H9 (cell line): Measurements from ENCODE around the gene ENOX1. TPM values are rescaled to one million over a fixed set of nuclear protein-coding genes. Genes with fewer than 3 reads are reported as not detected.
"Not testable (repeated sequence)": the region's sequence is repeated elsewhere in the genome, so short reads cannot be mapped to it uniquely, and the experiment has no call there.

Experiments used
- DNase-seq: peaks from one replicate; pipeline ENCODE4 v3.0.0-alpha.2; 2017
- H2AFZ ChIP-seq: one replicate; pipeline ENCODE4 v1.6.1; 2013; ENCODE audit warnings: mild to moderate bottlenecking, low read length, control low read depth, moderate library complexity
- H2AK5ac ChIP-seq: 2 replicates; pipeline ENCODE4 v1.6.1; 2013; ENCODE audit warnings: low read length, control low read depth, mixed read lengths; ENCODE audit not compliant: insufficient read length
- H2BK120ac ChIP-seq: one replicate; pipeline ENCODE4 v1.6.1; 2013; ENCODE audit warnings: low read depth, mild to moderate bottlenecking, low read length, control low read depth, inconsistent platforms; ENCODE audit not compliant: poor library complexity, severe bottlenecking
- H2BK12ac ChIP-seq: 2 replicates; pipeline ENCODE4 v1.6.1; 2013; ENCODE audit warnings: low read length, control low read depth, mixed read lengths, low read depth; ENCODE audit not compliant: insufficient read length
- H2BK15ac ChIP-seq: 2 replicates; pipeline ENCODE4 v1.6.1; 2013; ENCODE audit warnings: low read depth, low read length, control low read depth
- H2BK20ac ChIP-seq: one replicate; pipeline ENCODE4 v1.6.1; 2013; ENCODE audit warnings: low read depth, mild to moderate bottlenecking, low read length, control low read depth, inconsistent platforms; ENCODE audit not compliant: poor library complexity, severe bottlenecking
- H2BK5ac ChIP-seq: 2 replicates; pipeline ENCODE4 v1.6.1; 2013; ENCODE audit warnings: low read length, control low read depth, mixed read lengths; ENCODE audit not compliant: insufficient read length
- H3K14ac ChIP-seq: 2 replicates; pipeline ENCODE4 v1.6.1; 2013; ENCODE audit warnings: low read length, control low read depth; ENCODE audit not compliant: insufficient read depth
- H3K18ac ChIP-seq: 2 replicates; pipeline ENCODE4 v1.6.1; 2013; ENCODE audit warnings: low read depth, mild to moderate bottlenecking, mixed read lengths, low read length, control low read depth; ENCODE audit not compliant: insufficient read length
- H3K23ac ChIP-seq: 2 replicates; pipeline ENCODE4 v1.6.1; 2013; ENCODE audit warnings: low read length, control low read depth, mixed read lengths, low read depth; ENCODE audit not compliant: insufficient read length
- H3K23me2 ChIP-seq: 2 replicates; pipeline ENCODE4 v1.6.1; 2013; ENCODE audit warnings: low read depth, mild to moderate bottlenecking, mixed read lengths, low read length, control low read depth; ENCODE audit not compliant: insufficient read length, poor library complexity, severe bottlenecking
- H3K27ac ChIP-seq: 2 replicates; pipeline ENCODE4 v1.5.1; 2013; ENCODE audit warnings: low read length, control low read depth, mixed read lengths, low read depth; ENCODE audit not compliant: insufficient read length
- H3K27me3 ChIP-seq: 2 replicates; pipeline ENCODE4 v1.6.1; 2013; ENCODE audit warnings: low read length, control low read depth, inconsistent platforms; ENCODE audit not compliant: insufficient read depth
- H3K4ac ChIP-seq: 2 replicates; pipeline ENCODE4 v1.6.1; 2013; ENCODE audit warnings: low read depth, mild to moderate bottlenecking, control low read depth, inconsistent platforms, low read length, moderate library complexity
- H3K4me1 ChIP-seq: 2 replicates; pipeline ENCODE4 v1.6.1; 2013; ENCODE audit warnings: low read length, control low read depth, inconsistent platforms; ENCODE audit not compliant: insufficient read depth
- H3K4me2 ChIP-seq: 2 replicates; pipeline ENCODE4 v1.6.1; 2013; ENCODE audit warnings: low read length, control low read depth, mixed read lengths; ENCODE audit not compliant: insufficient read length, insufficient read depth
- H3K56ac ChIP-seq: 2 replicates; pipeline ENCODE4 v1.6.1; 2013; ENCODE audit warnings: low read depth, mild to moderate bottlenecking, mixed read lengths, low read length, control low read depth; ENCODE audit not compliant: insufficient read length
- H3K79me1 ChIP-seq: 2 replicates; pipeline ENCODE4 v1.6.1; 2013; ENCODE audit warnings: low read depth, mild to moderate bottlenecking, moderate library complexity, low read length, control low read depth, inconsistent platforms; ENCODE audit not compliant: insufficient read depth, poor library complexity, severe bottlenecking
- H3K79me2 ChIP-seq: 2 replicates; pipeline ENCODE4 v1.6.1; 2013; ENCODE audit warnings: low read length, control low read depth, inconsistent platforms; ENCODE audit not compliant: insufficient read depth
- H3K9ac ChIP-seq: 2 replicates; pipeline ENCODE4 v1.6.1; 2013; ENCODE audit warnings: low read length, control low read depth, mixed read lengths; ENCODE audit not compliant: insufficient read length; ENCODE audit errors: extremely low read depth
- H3K9me3 ChIP-seq: one replicate; pipeline ENCODE4 v1.6.1; 2013; ENCODE audit warnings: low read depth, low read length, inconsistent platforms; ENCODE audit not compliant: control insufficient read depth
- H3T11ph ChIP-seq: one replicate; pipeline ENCODE4 v1.6.1; 2013; ENCODE audit warnings: mild to moderate bottlenecking, low read length, control low read depth, inconsistent platforms
- H4K20me1 ChIP-seq: one replicate; pipeline ENCODE4 v1.6.1; 2013; ENCODE audit not compliant: control insufficient read depth, insufficient read length, insufficient read depth
- H4K5ac ChIP-seq: 2 replicates; pipeline ENCODE4 v1.6.1; 2013; ENCODE audit warnings: low read depth, mild to moderate bottlenecking, mixed read lengths, low read length, control low read depth; ENCODE audit not compliant: insufficient read length
- H4K8ac ChIP-seq: replicated peaks from 2 replicates; pipeline ENCODE4 v1.6.1; 2013; ENCODE audit warnings: low read length, control low read depth, mixed read lengths, low read depth; ENCODE audit not compliant: insufficient read length
- H4K91ac ChIP-seq: 2 replicates; pipeline ENCODE4 v1.6.1; 2013; ENCODE audit warnings: low read depth, mild to moderate bottlenecking, moderate library complexity, mixed read lengths, low read length, control low read depth; ENCODE audit not compliant: insufficient read length
- H3K27ac Mint-ChIP-seq, 3 experiments: 2 replicates in 2 of 3; 3 replicates in 1 of 3; pipeline ENCODE4 v1.8.0; 2020 to 2021; ENCODE audit warnings: mixed read lengths in 3 of 3, mild to moderate bottlenecking in 1 of 3, moderate library complexity in 1 of 3
- H3K27me3 Mint-ChIP-seq: 2 replicates; pipeline ENCODE4 v1.8.0; 2021; ENCODE audit warnings: low read depth, mild to moderate bottlenecking, moderate library complexity, mixed read lengths
- H3K36me3 Mint-ChIP-seq, 3 experiments: 2 replicates in 2 of 3; 3 replicates in 1 of 3; pipeline ENCODE4 v1.8.0; 2020 to 2021; ENCODE audit warnings: low read depth in 3 of 3, mixed read lengths in 3 of 3; ENCODE audit not compliant: insufficient read depth in 1 of 3
- H3K4me1 Mint-ChIP-seq, 2 experiments: 2 replicates each; pipeline ENCODE4 v1.8.0; 2020; ENCODE audit warnings: mixed read lengths in 2 of 2
- H3K4me3 Mint-ChIP-seq, 2 experiments: 2 replicates in 1 of 2; 3 replicates in 1 of 2; pipeline ENCODE4 v1.8.0; 2020 to 2021; ENCODE audit warnings: mild to moderate bottlenecking in 2 of 2, mixed read lengths in 2 of 2, moderate library complexity in 1 of 2
- H3K9me3 Mint-ChIP-seq, 2 experiments: 2 replicates in 1 of 2; 3 replicates in 1 of 2; pipeline ENCODE4 v1.8.0; 2020; ENCODE audit warnings: mild to moderate bottlenecking in 2 of 2, mixed read lengths in 2 of 2, moderate library complexity in 1 of 2
- WGBS: extraction: QIAGEN DNeasy Blood & Tissue Kit; methylation state at CpG from one replicate; pipeline ENCODE4 v1.1.7; 2013; ENCODE audit warnings: missing lambda C conversion rate, low lambda C conversion rate, mixed read lengths; ENCODE audit not compliant: insufficient read length; ENCODE audit errors: extremely low coverage; 5-methylcytosine and 5-hydroxymethylcytosine counted together
- total RNA-seq: library from RNA; stranded (reverse); gene quantifications from 2 replicates; pipeline ENCODE4 v1.2.1, GENCODE V29; 2021

ENOX1 gene
- total RNA-seq, 1 experiment from 2014 or later = 0.24 TPM

DNA sequence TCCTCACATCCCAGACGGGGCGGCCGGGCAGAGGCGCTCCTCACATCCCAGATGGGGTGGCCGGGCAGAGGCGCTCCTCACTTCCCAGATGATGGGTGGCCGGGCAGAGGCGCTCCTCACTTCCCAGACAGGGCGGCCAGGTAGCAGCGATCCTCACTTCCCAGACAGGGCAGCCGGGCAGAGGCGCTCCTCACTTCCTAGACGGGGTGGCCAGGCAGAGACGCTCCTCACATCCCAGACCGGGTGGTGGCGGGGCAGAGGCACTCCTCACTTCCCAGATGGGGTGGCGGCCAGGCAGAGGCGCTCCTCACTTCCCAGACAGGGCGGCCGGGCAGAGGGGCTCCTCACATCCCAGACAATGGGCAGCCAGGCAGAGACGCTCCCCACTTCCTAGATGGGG, 370.4 kb downstream of the ENOX1 start:
- not testable (repeated sequence) for H3K79me2 ChIP-seq, DNase-seq, H3K4me3 Mint-ChIP-seq, H4K20me1 ChIP-seq, H4K91ac ChIP-seq, H3K9ac ChIP-seq, H2BK120ac ChIP-seq, H2AK5ac ChIP-seq, H3K79me1 ChIP-seq, H3K4me1 ChIP-seq, H3K23me2 ChIP-seq, H3T11ph ChIP-seq, H3K4ac ChIP-seq, H4K8ac ChIP-seq, H3K14ac ChIP-seq, H2AFZ ChIP-seq, H4K5ac ChIP-seq, H3K27me3 ChIP-seq, H3K18ac ChIP-seq, H3K27ac Mint-ChIP-seq, H2BK20ac ChIP-seq, H3K4me2 ChIP-seq, H3K9me3 ChIP-seq, H3K56ac ChIP-seq, H2BK12ac ChIP-seq, H2BK15ac ChIP-seq, H3K4me1 Mint-ChIP-seq, H3K27ac ChIP-seq, H3K27me3 Mint-ChIP-seq, H3K23ac ChIP-seq, H2BK5ac ChIP-seq
- peaks cover 3 to 25% (median 8%) of the 10 kb centered on the region in 3 experiments; a peak in 6 of 7 replicates for H3K36me3 Mint-ChIP-seq
- peaks cover 19 to 26% of the 10 kb centered on the region in 2 experiments for H3K9me3 Mint-ChIP-seq
- WGBS = no CpG with 5 or more reads among the region's 21 CpGs

DNA sequence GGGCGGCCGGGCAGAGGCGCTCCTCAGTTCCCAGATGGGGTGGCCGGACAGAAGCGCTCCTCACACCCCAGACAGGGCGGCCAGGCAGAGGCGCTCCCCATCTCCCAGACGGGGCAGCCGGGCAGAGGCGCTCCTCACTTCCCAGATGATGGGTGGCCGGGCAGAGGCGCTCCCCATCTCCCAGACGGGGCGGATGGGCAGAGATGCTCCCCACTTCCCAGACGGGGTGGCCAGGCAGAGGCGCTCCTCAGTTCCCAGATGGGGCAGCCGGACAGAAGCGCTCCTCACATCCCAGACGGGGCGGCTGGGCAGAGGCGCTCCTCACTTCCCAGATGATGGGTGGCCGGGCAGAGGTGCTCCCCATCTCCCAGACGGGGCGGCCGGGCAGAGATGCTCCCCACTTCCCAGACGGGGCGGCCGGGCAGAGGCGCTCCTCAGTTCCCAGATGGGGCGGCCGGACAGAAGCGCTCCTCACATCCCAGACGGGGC, 370.8 kb downstream of the ENOX1 start:
- H2BK12ac ChIP-seq, H3K23ac ChIP-seq, H3K4me3 Mint-ChIP-seq, H3K27ac Mint-ChIP-seq, DNase-seq, H2BK5ac ChIP-seq, H2BK120ac ChIP-seq, H4K8ac ChIP-seq, H3K9me3 ChIP-seq, H3K4ac ChIP-seq, H4K5ac ChIP-seq, H2BK20ac ChIP-seq, H3K9ac ChIP-seq, H3K4me1 Mint-ChIP-seq, H2AFZ ChIP-seq, H3K79me1 ChIP-seq, H3K4me1 ChIP-seq, H3K27ac ChIP-seq, H3K4me2 ChIP-seq, H3K18ac ChIP-seq, H4K20me1 ChIP-seq, H3K27me3 Mint-ChIP-seq, H3K79me2 ChIP-seq, H4K91ac ChIP-seq, H3K56ac ChIP-seq, H3K14ac ChIP-seq, H2BK15ac ChIP-seq, H3K27me3 ChIP-seq, H2AK5ac ChIP-seq, H3K23me2 ChIP-seq, H3T11ph ChIP-seq: not testable (repeated sequence)
- Mint-ChIP-seq H3K9me3 (peaks cover 19 to 26% of the 10 kb centered on the region in 2 experiments), H3K36me3 (peaks cover 3 to 25% (median 8%) of the 10 kb centered on the region in 3 experiments; a peak in 6 of 7 replicates)
- no CpG with 5 or more reads among the region's 33 CpGs for WGBS
